ENCODE data around the gene NAA80. TPM values are rescaled to one million over a fixed set of nuclear protein-coding genes. Genes with fewer than 3 reads are reported as not detected.

NAA80 gene
- total RNA-seq, 2 experiments from 2014 or later = 34.3 to 37.7 TPM

DNA sequence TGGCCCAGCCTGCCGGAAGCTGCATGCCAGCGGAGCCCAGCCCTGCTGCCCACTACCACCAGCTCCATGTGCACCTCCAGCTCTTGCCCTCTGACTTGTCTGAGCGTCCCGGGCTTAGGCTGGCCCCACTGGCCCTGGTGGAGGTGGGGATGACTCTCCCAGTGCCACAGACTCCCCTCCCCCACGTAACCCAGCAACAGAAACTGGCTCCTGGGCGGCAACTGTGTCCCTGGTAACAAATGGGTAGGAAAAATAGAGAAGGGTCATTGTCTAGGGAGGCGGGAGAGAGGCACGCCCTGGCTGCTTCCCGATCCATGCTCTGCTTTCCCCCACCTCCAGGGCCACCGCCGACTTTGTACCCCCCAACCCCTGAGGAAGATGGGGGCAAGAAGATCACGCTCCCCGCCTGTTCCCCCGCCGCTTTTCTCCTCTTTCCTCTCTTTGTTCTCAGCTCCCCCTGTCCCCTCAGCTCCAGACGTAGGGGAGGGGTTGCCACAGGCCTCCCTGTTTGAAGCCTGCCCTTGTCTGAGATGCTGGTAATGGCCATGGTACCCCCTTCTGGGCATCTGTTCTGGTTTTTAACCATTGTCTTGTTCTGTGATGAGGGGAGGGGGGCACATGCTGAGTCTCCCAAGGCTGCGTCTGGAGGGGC, 41.0 kb downstream of the NAA80 start:
- H3K4me3 Mint-ChIP-seq = no peak overlapping the region
- POLR2A ChIA-PET = interaction anchor here (1.0 to 2.8 kb wide), 5 partner anchors 8 to 40 kb away, joined by 3 to 14 read pairs (median 4); no protein-coding TSS in a partner anchor

DNA sequence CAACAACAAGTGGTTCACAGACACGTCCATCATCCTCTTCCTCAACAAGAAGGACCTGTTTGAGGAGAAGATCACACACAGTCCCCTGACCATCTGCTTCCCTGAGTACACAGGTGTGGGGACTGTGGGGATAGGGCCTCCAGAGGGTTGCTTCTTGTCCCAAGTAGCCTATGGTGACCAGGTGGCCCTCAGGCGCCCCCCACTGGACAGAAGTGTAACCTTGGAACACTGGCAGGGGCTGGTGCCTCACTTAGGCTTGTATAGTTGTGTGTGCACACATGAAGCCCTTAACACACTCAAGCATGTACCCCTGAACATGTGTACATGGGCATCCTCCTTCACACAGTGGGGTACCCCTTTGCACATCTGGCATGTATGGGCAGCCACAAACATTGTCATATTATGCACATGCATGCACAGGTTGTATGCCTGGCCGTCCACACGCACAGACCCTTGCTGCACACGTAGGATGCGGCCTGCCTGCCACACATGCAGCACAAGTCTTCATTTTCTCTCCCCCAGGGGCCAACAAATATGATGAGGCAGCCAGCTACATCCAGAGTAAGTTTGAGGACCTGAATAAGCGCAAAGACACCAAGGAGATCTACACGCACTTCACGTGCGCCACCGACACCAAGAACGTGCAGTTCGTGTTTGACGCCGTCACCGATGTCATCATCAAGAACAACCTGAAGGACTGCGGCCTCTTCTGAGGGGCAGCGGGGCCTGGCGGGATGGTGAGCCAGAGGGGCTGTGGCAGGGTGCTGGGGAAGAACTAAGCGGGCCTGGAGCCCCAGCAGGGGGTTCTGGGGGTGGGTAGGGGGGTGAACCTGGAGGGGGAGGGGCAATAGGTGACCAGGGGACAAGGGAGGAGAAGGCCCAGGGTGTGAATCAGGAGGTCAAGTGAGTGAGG, 42.0 kb downstream of the NAA80 start:
- DNase-seq (peak; percentile 54), ATAC-seq (ENCODE audit: low read depth) (no peak)
- Mint-ChIP-seq H3K4me3 (no peak overlapping the region), H3K4me1 (peaks cover 12% of the 10 kb centered on the region), H3K36me3 (peaks cover 21% of the 10 kb centered on the region), H3K9me3 (no peaks in the 10 kb centered on the region), H3K27ac (no peak overlapping the region), H3K27me3 (no peaks in the 10 kb centered on the region)
- POLR2A ChIA-PET = interaction anchor here (2.8 kb wide), 1 partner anchor 11 kb away, joined by 14 read pairs; no protein-coding TSS in a partner anchor

More for the DNA sequence above, 41.0 kb downstream of the NAA80 start:
- Mint-ChIP-seq H3K27me3 (no peaks in the 10 kb centered on the region), H3K27ac (peak overlapping the region; percentile 27), H3K36me3 (peaks cover 21% of the 10 kb centered on the region), H3K9me3 (no peaks in the 10 kb centered on the region), H3K4me1 (peaks cover 12% of the 10 kb centered on the region)
- DNase-seq = no peak
- ATAC-seq (ENCODE audit: low read depth) = no peak

DNA sequence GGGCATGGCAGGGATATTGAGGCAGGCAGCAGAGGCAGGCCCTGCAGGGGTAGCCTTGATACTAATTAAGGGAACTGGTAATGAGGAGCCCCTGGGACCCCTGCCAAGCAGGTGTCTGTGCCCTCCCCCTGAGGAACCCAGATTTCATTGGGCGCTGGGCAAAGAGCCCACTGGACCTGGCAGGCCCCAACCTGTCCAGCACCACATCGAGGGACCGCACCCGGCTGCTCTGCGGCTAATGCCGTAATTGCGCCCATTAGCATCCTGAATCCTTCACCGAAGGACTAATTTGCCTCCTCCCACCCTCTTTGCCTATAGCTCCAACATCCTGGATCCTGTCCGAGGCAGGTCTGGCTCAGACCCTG, 44.0 kb downstream of the NAA80 start:
- peaks cover 18% of the 10 kb centered on the region for H3K4me1 Mint-ChIP-seq
- H3K9me3 Mint-ChIP-seq = no peaks in the 10 kb centered on the region
- H3K27ac Mint-ChIP-seq = no peak overlapping the region
- H3K27me3 Mint-ChIP-seq = no peaks in the 10 kb centered on the region
- DNase-seq = no peak
- peaks cover 28% of the 10 kb centered on the region for H3K36me3 Mint-ChIP-seq
- H3K4me3 Mint-ChIP-seq = no peak overlapping the region
- POLR2A ChIA-PET = interaction anchor here (1.4 to 1.5 kb wide), 2 partner anchors 9 to 11 kb away, joined by 4 to 5 read pairs; no protein-coding TSS in a partner anchor
- no peak for ATAC-seq (ENCODE audit: low read depth)

DNA sequence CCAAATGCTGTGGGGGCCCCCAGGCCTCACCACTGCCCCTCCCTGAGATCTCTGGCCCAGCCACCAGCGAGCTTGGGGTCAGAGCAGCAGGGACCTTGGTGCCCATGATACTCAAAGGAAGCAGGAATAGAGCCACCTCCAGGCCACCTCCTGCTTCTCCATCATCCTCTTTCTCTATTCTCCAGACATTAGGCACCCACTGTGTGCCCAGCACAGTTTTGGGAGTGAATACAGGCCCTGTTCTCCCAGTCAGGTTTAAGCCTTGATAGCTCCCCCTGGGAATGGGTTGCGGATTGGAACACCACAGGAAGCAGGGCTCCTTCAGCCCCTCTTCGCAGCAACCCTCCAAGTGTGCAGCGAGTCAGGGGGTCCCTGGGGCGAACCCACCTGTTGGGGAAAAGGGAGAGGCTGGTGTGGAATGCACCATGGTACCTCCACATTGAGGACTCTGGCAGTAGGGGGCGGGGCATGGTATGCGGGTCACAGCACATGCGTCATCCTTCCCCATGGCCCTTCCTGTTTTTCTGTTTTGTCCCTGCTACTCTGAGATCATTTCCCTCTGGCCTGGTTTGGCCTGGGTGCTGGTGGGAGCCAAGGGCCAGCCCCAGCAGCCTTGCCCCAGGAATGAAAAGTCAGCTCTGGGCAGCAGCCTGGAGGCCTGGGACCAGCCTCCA, 44.5 kb downstream of the NAA80 start:
- Mint-ChIP-seq H3K9me3 (no peaks in the 10 kb centered on the region), H3K4me1 (peaks cover 18% of the 10 kb centered on the region), H3K36me3 (peaks cover 30% of the 10 kb centered on the region), H3K4me3 (no peak overlapping the region), H3K27me3 (no peaks in the 10 kb centered on the region), H3K27ac (no peak overlapping the region)
- POLR2A ChIA-PET = interaction anchor here (1.4 to 1.5 kb wide), 2 partner anchors 8 to 12 kb away, joined by 4 to 5 read pairs; no protein-coding TSS in a partner anchor
- DNase-seq = no peak
- no peak for ATAC-seq (ENCODE audit: low read depth)

DNA sequence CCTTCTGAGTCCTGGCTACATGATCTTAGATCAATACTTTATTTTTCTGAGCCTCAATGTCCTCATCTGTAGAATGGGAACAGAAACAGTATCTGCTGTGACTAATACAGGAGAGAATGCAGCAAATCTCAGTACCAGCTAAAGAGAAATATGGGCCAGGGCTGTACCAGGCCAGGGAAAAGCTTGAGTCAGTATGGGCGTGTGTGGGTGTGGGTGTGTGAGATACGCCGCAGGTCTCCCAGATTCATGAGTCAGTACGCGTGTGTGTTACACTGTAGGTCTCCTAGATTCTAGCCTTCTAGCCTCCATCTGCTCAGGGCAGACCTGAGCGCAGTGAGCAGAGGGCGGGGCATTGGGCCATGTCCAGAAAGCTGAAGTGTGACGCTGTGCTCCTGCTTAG, 48.0 kb downstream of the NAA80 start:
- Mint-ChIP-seq H3K27ac (no peak overlapping the region), H3K4me3 (no peak overlapping the region), H3K27me3 (no peaks in the 10 kb centered on the region), H3K4me1 (peaks cover 28% of the 10 kb centered on the region), H3K9me3 (no peaks in the 10 kb centered on the region), H3K36me3 (peaks cover 14% of the 10 kb centered on the region)
- DNase-seq = no peak
- no peak for ATAC-seq (ENCODE audit: low read depth)
- POLR2A ChIA-PET = no interaction called here

DNA sequence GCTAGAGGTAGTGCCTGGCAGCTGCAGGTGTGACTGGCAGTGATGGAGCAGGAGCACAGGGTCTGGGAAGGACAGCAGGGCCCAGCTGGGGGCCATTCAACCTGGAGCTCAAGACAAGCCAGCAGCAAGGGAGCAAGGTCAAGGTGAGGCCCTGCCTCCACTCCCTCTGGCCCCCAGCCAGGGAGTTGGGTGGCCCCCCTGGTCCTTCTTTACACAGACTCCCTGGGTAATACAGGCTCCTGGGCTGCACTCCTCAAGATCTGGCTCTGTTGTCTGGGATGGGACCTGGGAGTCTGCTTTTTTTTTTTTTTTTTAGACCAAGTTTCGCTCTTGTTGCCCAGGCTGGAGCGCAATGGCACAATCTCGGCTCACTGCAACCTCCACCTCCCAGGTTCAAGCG, 48.7 kb downstream of the NAA80 start:
- DNase-seq = no peak
- Mint-ChIP-seq H3K27ac (no peak overlapping the region), H3K9me3 (no peaks in the 10 kb centered on the region), H3K36me3 (peaks cover 14% of the 10 kb centered on the region), H3K4me3 (no peak overlapping the region), H3K27me3 (no peaks in the 10 kb centered on the region), H3K4me1 (peaks cover 31% of the 10 kb centered on the region)
- ATAC-seq (ENCODE audit: low read depth) = no peak
- POLR2A ChIA-PET = interaction anchor here (1.5 kb wide), 1 partner anchor 8 kb away, joined by 4 read pairs; no protein-coding TSS in a partner anchor

DNA sequence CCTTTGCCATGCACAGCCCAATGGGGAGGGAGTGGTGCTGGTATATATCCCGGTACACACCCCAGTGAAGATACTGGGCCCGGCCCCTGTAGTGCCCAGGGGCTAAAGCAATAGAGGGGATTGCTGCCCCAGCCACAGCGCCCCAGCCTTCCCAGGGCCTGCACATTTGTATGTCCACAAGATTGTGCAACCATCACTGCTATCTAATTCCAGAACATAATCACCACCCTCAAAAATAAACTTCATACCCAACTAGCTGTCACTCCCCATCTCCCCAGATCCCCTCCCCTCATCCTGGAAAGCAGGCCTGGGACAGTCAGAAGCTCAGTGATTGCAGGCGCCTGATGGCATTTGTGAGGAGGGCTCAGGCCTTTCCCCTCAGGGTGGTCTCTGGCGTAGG, 49.7 kb downstream of the NAA80 start:
- DNase-seq (no peak), ATAC-seq (ENCODE audit: low read depth) (no peak)
- Mint-ChIP-seq H3K4me1 (peaks cover 38% of the 10 kb centered on the region), H3K27ac (no peak overlapping the region), H3K9me3 (no peaks in the 10 kb centered on the region), H3K36me3 (peaks cover 14% of the 10 kb centered on the region), H3K27me3 (no peaks in the 10 kb centered on the region), H3K4me3 (no peak overlapping the region)
- POLR2A ChIA-PET = interaction anchor here (1.5 kb wide), 1 partner anchor 9 kb away, joined by 4 read pairs; no protein-coding TSS in a partner anchor

DNA sequence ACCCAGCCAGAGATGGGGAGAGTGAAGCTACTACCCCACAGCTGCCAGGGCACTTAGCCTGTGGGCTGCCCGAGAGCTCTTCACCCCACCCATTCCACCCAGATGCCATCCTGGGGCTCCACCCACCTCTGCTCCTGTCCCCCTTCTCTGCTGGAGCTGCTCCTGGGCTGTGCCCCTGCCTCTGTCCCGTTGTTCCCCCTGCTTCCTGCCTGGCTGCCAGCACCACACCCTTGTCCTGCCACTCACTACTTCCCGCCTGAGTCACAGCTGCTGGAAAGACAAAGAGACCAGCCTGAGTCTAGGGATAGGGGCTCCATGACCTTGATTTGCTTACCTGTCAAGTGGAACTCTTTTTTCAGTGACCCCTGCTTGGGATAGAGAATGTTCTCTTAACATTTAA, 50.8 kb downstream of the NAA80 start:
- no peak for DNase-seq
- POLR2A ChIA-PET = interaction anchor here (3.0 kb wide), 1 partner anchor 12 kb away, joined by 48 read pairs; the partner anchor contains the start of gene GNAI2
- peaks cover 41% of the 10 kb centered on the region for H3K4me1 Mint-ChIP-seq
- H3K27ac Mint-ChIP-seq = peak overlapping the region; percentile 69
- H3K9me3 Mint-ChIP-seq = no peaks in the 10 kb centered on the region
- H3K27me3 Mint-ChIP-seq = no peaks in the 10 kb centered on the region
- H3K4me3 Mint-ChIP-seq = no peak overlapping the region
- peaks cover 12% of the 10 kb centered on the region for H3K36me3 Mint-ChIP-seq
- ATAC-seq (ENCODE audit: low read depth) = no peak

DNA sequence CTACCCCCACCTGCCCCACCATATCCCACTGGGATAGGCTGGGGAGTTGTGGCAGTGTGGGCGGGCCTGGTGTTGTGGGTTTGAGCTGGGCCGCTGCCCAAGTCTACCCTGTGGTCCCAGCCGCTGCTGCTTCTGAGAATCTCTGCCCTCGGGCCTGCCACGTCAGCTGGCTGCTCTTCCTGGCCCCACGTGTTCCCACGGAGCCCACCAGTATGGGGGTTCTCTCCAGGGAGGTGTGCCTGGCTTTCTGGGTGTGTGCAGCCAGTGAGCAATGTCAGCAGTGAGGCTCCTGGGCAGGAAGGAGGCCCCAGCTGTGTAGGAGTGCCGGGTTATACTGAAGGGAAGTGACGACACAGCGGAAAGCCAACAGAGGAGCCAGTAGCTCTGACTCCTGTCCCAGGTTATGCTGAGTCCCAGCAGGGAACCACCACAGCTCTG, 52.7 kb downstream of the NAA80 start:
- no peaks in the 10 kb centered on the region for H3K9me3 Mint-ChIP-seq
- peaks cover 55% of the 10 kb centered on the region for H3K4me1 Mint-ChIP-seq
- ATAC-seq (ENCODE audit: low read depth) (peak; percentile 84), DNase-seq (no peak)
- peak overlapping the region; percentile 86 for H3K4me3 Mint-ChIP-seq
- POLR2A ChIA-PET = interaction anchor here (0.6 to 3.0 kb wide), 17 partner anchors 8 to 126 kb away, joined by 3 to 48 read pairs (median 5); partner anchors contain the start of genes GNAI2, HYAL2, HYAL3 and IFRD2
- peaks cover 16% of the 10 kb centered on the region for H3K36me3 Mint-ChIP-seq
- no peaks in the 10 kb centered on the region for H3K27me3 Mint-ChIP-seq
- peak overlapping the region; percentile 85 for H3K27ac Mint-ChIP-seq

Other genes starting within 250 kb of the NAA80 start
- 100 to 1,000 TPM; 256 to 257 TPM for gene RBM5, start 210.5 kb downstream of the NAA80 start, total RNA-seq
- under 1 TPM in 1 of 2 experiments, not detected in 1; 0.09 TPM for gene SEMA3F, start 144.1 kb downstream of the NAA80 start, total RNA-seq
- not detected for gene GNAT1, start 107.8 kb downstream of the NAA80 start, total RNA-seq
- not detected for gene SLC38A3, start 94.1 kb downstream of the NAA80 start, total RNA-seq
- 100 to 1,000 TPM; 435 to 448 TPM for gene GNAI2, start 63.2 kb downstream of the NAA80 start, total RNA-seq
- 1 to 10 TPM in 1 of 2 experiments, under 1 TPM in 1; 0.36 to 1.0 TPM for gene SEMA3B, start 30.3 kb downstream of the NAA80 start, total RNA-seq
- gene LSMEM2, start 20.3 kb downstream of the NAA80 start, total RNA-seq = not detected
- 10 to 100 TPM; 50.0 to 59.0 TPM for gene IFRD2, start 7.0 kb downstream of the NAA80 start, total RNA-seq
- 1 to 10 TPM; 5.9 to 7.0 TPM for gene HYAL3, start within 50 bp of the NAA80 start, total RNA-seq
- gene HYAL1, start 4.2 kb upstream of the NAA80 start, total RNA-seq = under 1 TPM; 0.25 to 0.28 TPM
- 1 to 10 TPM; 4.9 to 5.1 TPM for gene HYAL2, start 23.3 kb upstream of the NAA80 start, total RNA-seq
- 10 to 100 TPM; 20.2 to 20.8 TPM for gene TUSC2, start 28.8 kb upstream of the NAA80 start, total RNA-seq
- 100 to 1,000 TPM; 183 to 188 TPM for gene RASSF1, start 41.4 kb upstream of the NAA80 start, total RNA-seq
- gene ZMYND10, start 46.3 kb upstream of the NAA80 start, total RNA-seq = 1 to 10 TPM; 2.2 to 2.7 TPM
- 10 to 100 TPM; 55.8 to 58.2 TPM for gene NPRL2, start 51.4 kb upstream of the NAA80 start, total RNA-seq
- 10 to 100 TPM; 35.0 to 38.9 TPM for gene CYB561D2, start 51.5 kb upstream of the NAA80 start, total RNA-seq
- 10 to 100 TPM; 23.4 to 24.4 TPM for gene TMEM115, start 60.1 kb upstream of the NAA80 start, total RNA-seq
- 1 to 10 TPM; 2.1 to 2.5 TPM for gene CACNA2D2, start 204.2 kb upstream of the NAA80 start, total RNA-seq